Lung (tissue), 12 donors: ENCODE data around the gene BDKRB2. TPM values are rescaled to one million over a fixed set of nuclear protein-coding genes. Genes with fewer than 3 reads are reported as not detected.

Experiments used
- ATAC-seq: fragments of 200-7000 bp; cut with Tn5 transposase; one replicate; pipeline ENCODE4 v1.9.1; 2020; ENCODE audit warnings: moderate number of reproducible peaks; ENCODE audit not compliant: insufficient read depth, low FRiP score
- DNase-seq, 3 donors: peaks; one replicate each; pipeline ENCODE4 v3.0.0-alpha.2; 2013 to 2017
- H3K27ac ChIP-seq, 2 donors: one replicate each; pipeline ENCODE4 v1.5.1; 2013; ENCODE audit warnings: mild to moderate bottlenecking in 2 of 2, moderate library complexity in 2 of 2, control low read depth in 1 of 2, inconsistent platforms in 1 of 2, low read depth in 1 of 2, low read length in 1 of 2
- H3K27me3 ChIP-seq, 3 donors: one replicate each; pipeline ENCODE4 v1.5.1; 2013; ENCODE audit warnings: low read length in 2 of 3; ENCODE audit not compliant: control insufficient read depth in 3 of 3, insufficient read depth in 3 of 3
- H3K36me3 ChIP-seq, 4 donors: one replicate each; pipeline ENCODE4 v1.5.1; 2013; ENCODE audit warnings: low read length in 4 of 4, mild to moderate bottlenecking in 1 of 4, moderate library complexity in 1 of 4; ENCODE audit not compliant: control insufficient read depth in 4 of 4, insufficient read depth in 4 of 4
- H3K4me1 ChIP-seq, 5 donors: one replicate each; pipeline ENCODE4 v1.5.1; 2013; ENCODE audit warnings: low read length in 5 of 5, mild to moderate bottlenecking in 2 of 5, moderate library complexity in 1 of 5; ENCODE audit not compliant: control insufficient read depth in 5 of 5, insufficient read depth in 5 of 5
- H3K4me3 ChIP-seq: one replicate; pipeline ENCODE4 v1.5.1; 2013; ENCODE audit warnings: mild to moderate bottlenecking, control low read depth, moderate library complexity
- H3K9ac ChIP-seq, 2 donors: one replicate each; pipeline ENCODE4 v1.5.1; 2013; ENCODE audit warnings: low read length in 2 of 2, control low read depth in 1 of 2; ENCODE audit not compliant: insufficient read depth in 1 of 2
- H3K9me3 ChIP-seq, 4 donors: one replicate each; pipeline ENCODE4 v1.5.1; 2013; ENCODE audit warnings: low read length in 3 of 4, mild to moderate bottlenecking in 1 of 4, moderate library complexity in 1 of 4; ENCODE audit not compliant: control insufficient read depth in 4 of 4, insufficient read depth in 3 of 4
- CTCF ChIP-seq: IDR thresholded peaks from 2 replicates; pipeline ENCODE4 v1.5.1; 2012; ENCODE audit warnings: mild to moderate bottlenecking; ENCODE audit errors: control extremely low read depth, extremely low read depth
- WGBS, 2 donors: extraction: QIAGEN DNeasy Blood & Tissue Kit; methylation state at CpG; one replicate each; pipeline ENCODE4 v1.1.7; 2013; 5-methylcytosine and 5-hydroxymethylcytosine counted together
- polyA plus RNA-seq, 2 donors: library from polyadenylated mRNA; stranded (reverse); fragments of 200-250 nt; gene quantifications; one replicate each; pipeline ENCODE4 v1.2.1, GENCODE V29; 2013
- total RNA-seq, 2 donors: library from RNA; depleted of rRNA in 1 of 2; stranded (reverse); fragments of >200 nt in 1 of 2; gene quantifications; one replicate each; pipeline ENCODE4 v1.2.1, GENCODE V29; 2014 to 2021
- donor health status: control.
- donor health status: control.
- donor health status: Bipolar disorder and iron deficiency.
- donor health status: healthy.
- donor health status: DM: yes; HTN: yes; CAD: no.

Gene BDKRB2
- total and polyA plus RNA-seq, 4 donors, result 0.77 to 5.8 (median 2.4) TPM

DNA sequence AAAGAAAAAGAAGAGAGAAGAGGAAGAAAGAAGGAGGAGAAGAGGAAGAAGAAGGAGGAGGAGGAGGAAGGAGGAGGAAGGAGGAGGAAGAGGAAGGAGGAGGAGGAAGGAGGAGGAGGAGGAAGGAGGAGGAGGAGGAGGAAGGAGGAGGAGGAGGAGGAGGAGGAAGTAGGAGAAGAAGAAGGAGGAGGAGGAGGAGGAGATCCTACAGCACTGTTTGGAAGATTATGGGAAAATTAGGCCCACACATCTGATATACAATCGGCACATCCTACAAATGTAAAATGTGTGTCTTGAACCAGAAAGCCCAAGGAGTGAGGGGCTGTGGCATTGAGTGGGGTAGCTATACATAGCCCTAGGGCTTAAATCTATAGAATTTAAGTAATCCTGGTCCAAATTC is 12.0 kb downstream of the BDKRB2 start:
- DNase-seq (no peak), ATAC-seq (no peak)
- no peak overlapping the region for H3K27ac ChIP-seq
- H3K4me1 ChIP-seq, result peaks cover 0 to 6% (median 0%) of the 10 kb centered on the region in 5 donors
- H3K36me3 ChIP-seq, result no peaks in the 10 kb centered on the region
- H3K9ac ChIP-seq, result no peak overlapping the region
- no peak overlapping the region for H3K4me3 ChIP-seq
- H3K9me3 ChIP-seq, result peaks cover 0 to 7% (median 3%) of the 10 kb centered on the region in 4 donors
- 91 to 100% methylated on average over 1 of the region's 1 CpG for WGBS, 2 donors
- no peak for TF ChIP-seq CTCF
- no peaks in the 10 kb centered on the region for H3K27me3 ChIP-seq

DNA sequence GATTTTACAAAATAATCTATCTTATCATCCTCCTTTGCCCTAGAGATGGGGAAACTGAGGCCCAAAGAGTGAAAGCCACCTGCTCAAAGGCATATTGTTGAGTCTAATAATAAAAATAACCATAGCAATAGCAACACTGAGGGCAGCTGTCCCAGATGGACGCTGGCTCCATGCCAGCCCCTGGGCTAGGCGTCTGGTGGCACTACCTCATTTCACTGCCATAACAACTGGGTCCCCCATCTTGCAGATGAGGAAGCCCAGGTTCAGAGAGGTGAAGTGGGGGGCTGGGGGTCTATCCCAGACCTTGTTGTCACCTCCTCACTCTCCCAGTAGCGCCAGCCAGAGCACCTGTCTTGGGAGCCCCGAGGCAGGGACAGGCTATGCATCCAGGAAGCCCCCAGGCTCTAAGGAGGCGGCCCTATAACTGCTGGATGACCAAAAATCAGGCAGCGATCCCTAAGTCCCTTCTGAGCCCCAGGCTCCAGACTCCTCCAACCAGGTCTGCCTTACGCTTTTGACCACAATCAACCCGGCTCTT is 12.8 kb downstream of the BDKRB2 start:
- TF ChIP-seq CTCF, result no peak
- DNase-seq (no peak), ATAC-seq (no peak)
- Histone ChIP-seq H3K9ac (no peak overlapping the region), H3K27ac (no peak overlapping the region), H3K4me3 (no peak overlapping the region), H3K36me3 (no peaks in the 10 kb centered on the region), H3K9me3 (peaks cover 0 to 3% (median 1%) of the 10 kb centered on the region in 4 donors), H3K4me1 (peaks cover 0 to 6% (median 0%) of the 10 kb centered on the region in 5 donors), H3K27me3 (no peaks in the 10 kb centered on the region)
- whole genome bisulfite sequencing, 2 donors, result 81 to 83% methylated on average over 8 of the region's 8 CpGs

DNA sequence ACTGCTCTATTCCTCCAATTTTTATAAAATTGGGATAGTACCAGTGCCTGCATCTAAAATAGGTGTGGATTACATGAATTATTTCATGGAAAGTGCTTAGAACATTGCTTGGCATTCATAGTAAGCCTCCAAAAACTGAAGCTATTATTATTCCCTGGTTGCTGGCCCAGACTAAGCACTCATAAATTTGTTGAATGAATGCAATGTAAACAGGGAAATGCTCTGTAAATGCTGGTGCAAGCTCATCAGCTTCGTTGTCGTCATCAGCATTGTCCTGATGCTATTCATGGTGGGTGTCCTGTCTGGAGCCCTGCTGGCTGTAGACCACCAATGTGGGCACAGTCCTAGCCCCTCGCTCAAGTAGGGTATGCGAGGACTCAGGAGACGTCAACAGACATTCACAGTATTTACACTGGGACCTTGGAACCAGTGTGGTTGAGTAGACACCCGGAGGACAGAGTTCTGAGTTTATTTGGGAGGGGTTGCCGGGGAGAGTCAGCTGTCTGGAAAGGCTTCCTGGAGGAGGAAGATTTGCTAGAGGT is 16.5 kb downstream of the BDKRB2 start:
- peaks cover 0 to 6% (median 2%) of the 10 kb centered on the region in 5 donors for H3K4me1 ChIP-seq
- H3K36me3 ChIP-seq, result no peaks in the 10 kb centered on the region
- no peaks in the 10 kb centered on the region for H3K27me3 ChIP-seq
- peak in 1 of 3 donors; percentile 44 for DNase-seq
- WGBS, 2 donors, result 56 to 73% methylated on average over 7 of the region's 7 CpGs
- H3K9ac ChIP-seq, result no peak overlapping the region
- H3K9me3 ChIP-seq, result no peaks in the 10 kb centered on the region
- no peak overlapping the region for H3K4me3 ChIP-seq
- no peak for ATAC-seq
- no peak overlapping the region for H3K27ac ChIP-seq
- TF ChIP-seq CTCF, result no peak

DNA sequence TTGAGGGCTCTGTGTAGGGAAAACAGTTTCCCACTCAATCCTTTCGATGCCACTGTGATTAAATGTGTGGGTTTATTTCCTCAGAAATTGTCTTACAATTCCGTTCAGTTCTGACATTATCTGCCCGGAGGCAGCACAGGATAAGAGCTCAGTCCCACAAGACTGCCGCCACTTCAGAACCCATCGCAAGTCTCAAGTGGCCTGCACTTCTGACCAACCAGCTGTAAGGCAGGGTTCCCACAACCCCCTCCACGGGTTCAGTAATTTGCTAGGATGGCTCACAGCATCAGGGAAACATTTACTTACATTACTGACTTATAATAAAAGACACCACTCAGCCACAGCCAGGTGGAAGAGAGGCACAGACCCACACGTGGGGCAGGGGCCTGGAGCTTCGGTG is 17.2 kb downstream of the BDKRB2 start:
- no peak for DNase-seq
- H3K36me3 ChIP-seq, result no peaks in the 10 kb centered on the region
- H3K27ac ChIP-seq, result no peak overlapping the region
- no peaks in the 10 kb centered on the region for H3K27me3 ChIP-seq
- H3K9ac ChIP-seq, result no peak overlapping the region
- peaks cover 0 to 6% (median 2%) of the 10 kb centered on the region in 5 donors for H3K4me1 ChIP-seq
- 73 to 87% methylated on average over 8 of the region's 8 CpGs for WGBS, 2 donors
- no peaks in the 10 kb centered on the region for H3K9me3 ChIP-seq
- H3K4me3 ChIP-seq, result no peak overlapping the region
- TF ChIP-seq CTCF, result no peak
- no peak for ATAC-seq
